ENCODE measurements around the gene TLX2. TPM values are rescaled to one million over a fixed set of nuclear protein-coding genes. Genes with fewer than 3 reads are reported as not detected.
A peak's percentile ranks its signal among the peaks of the same experiment; 100 is the strongest.

The TLX2 gene
- total RNA-seq, 6 donors from 2014 or later = 0.26 to 2.6 TPM; not detected in 4

- H3K4me3 ChIP-seq = peak overlapping the region; percentile 54 to 76 (median 66)
- no peaks in the 10 kb centered on the region for H3K9me3 ChIP-seq
- peak; percentile 93 for DNase-seq
- peak; percentile 74 to 87 for ATAC-seq (ENCODE audit: low FRiP score in 2 of 2)
- peak; percentile 45 to 86 for TF ChIP-seq POLR2AphosphoS5 (IDR thresholded peaks at IDR 0.05)
- TF ChIP-seq CTCF (IDR thresholded peaks at IDR 0.05) = peak in 3 of 6 experiments; percentile 12 to 33 (median 19)
- no peak for TF ChIP-seq EP300 (IDR thresholded peaks at IDR 0.05)
- TF ChIP-seq POLR2A (IDR thresholded peaks at IDR 0.05) = peak in 3 of 4 donors; percentile 72 to 81 (median 74)
- 0 to 1% methylated on average over 22 to 39 of the region's 67 CpGs for WGBS, 2 donors
- peaks cover 47 to 78% (median 60%) of the 10 kb centered on the region in 4 donors for H3K4me1 ChIP-seq
- peaks cover 0 to 22% (median 6%) of the 10 kb centered on the region in 4 donors for H3K36me3 ChIP-seq
- H3K27ac ChIP-seq = peak overlapping the region; percentile 64 to 90 (median 82)
- peaks cover 0 to 33% (median 4%) of the 10 kb centered on the region in 4 donors for H3K27me3 ChIP-seq
Measured at GRCh38 chr2:74502720-74503505, 11.3 kb upstream of the TLX2 start.

- H3K4me1 ChIP-seq = peaks cover 43 to 75% (median 58%) of the 10 kb centered on the region in 4 donors
- H3K9me3 ChIP-seq = no peaks in the 10 kb centered on the region
- TF ChIP-seq EP300 (IDR thresholded peaks at IDR 0.05) (no peak), CTCF (IDR thresholded peaks at IDR 0.05) (no peak), POLR2A (IDR thresholded peaks at IDR 0.05) (no peak), POLR2AphosphoS5 (IDR thresholded peaks at IDR 0.05) (no peak)
- peak in 1 of 2 donors; percentile 51 for DNase-seq
- peak overlapping the region; percentile 64 to 90 (median 82) for H3K27ac ChIP-seq
- H3K27me3 ChIP-seq = peaks cover 0 to 25% (median 4%) of the 10 kb centered on the region in 4 donors
- WGBS, 2 donors = 57 to 76% methylated on average over 25 to 45 of the region's 45 CpGs
- no peak for ATAC-seq (ENCODE audit: low FRiP score in 2 of 2)
- H3K4me3 ChIP-seq = peak overlapping the region; percentile 18 to 74 (median 56)
- H3K36me3 ChIP-seq = peaks cover 0 to 22% (median 6%) of the 10 kb centered on the region in 4 donors
Measured at GRCh38 chr2:74503506-74504475, 10.5 kb upstream of the TLX2 start.

DNA sequence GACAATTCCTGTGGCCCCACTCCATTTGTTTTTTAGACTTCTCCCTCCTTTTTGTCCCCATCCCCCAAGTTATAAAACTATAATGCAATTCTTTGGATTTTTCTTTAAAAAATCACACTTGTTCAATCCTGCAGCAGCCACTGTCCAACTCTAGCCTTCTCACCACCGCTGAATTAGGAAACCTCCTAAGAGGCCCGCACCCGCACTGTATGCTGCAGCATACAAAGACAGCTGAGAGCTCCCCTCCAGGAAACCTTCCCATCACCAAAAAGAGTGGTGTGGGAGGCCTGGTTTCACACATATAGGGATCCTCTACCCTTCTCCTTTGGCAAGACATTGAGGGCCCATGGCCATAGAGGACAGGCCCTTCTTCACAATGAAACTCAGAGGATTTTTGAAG, 9.7 kb upstream of the TLX2 start:
- DNase-seq (no peak), ATAC-seq (ENCODE audit: low FRiP score in 2 of 2) (no peak)
- TF ChIP-seq EP300 (IDR thresholded peaks at IDR 0.05) = no peak
- TF ChIP-seq POLR2AphosphoS5 (IDR thresholded peaks at IDR 0.05) = no peak
- no peak for TF ChIP-seq CTCF (IDR thresholded peaks at IDR 0.05)
- no peak for TF ChIP-seq POLR2A (IDR thresholded peaks at IDR 0.05)
- peak overlapping the region in 1 of 4 donors; percentile 74 for H3K4me3 ChIP-seq
- peaks cover 0 to 17% (median under 1%) of the 10 kb centered on the region in 4 donors for H3K27me3 ChIP-seq
- H3K4me1 ChIP-seq = peaks cover 35 to 67% (median 50%) of the 10 kb centered on the region in 4 donors
- H3K36me3 ChIP-seq = peaks cover 0 to 22% (median 6%) of the 10 kb centered on the region in 4 donors
- H3K27ac ChIP-seq = no peak overlapping the region
- H3K9me3 ChIP-seq = no peaks in the 10 kb centered on the region
- 95 to 98% methylated on average over 3 of the region's 3 CpGs for WGBS, 2 donors

DNA sequence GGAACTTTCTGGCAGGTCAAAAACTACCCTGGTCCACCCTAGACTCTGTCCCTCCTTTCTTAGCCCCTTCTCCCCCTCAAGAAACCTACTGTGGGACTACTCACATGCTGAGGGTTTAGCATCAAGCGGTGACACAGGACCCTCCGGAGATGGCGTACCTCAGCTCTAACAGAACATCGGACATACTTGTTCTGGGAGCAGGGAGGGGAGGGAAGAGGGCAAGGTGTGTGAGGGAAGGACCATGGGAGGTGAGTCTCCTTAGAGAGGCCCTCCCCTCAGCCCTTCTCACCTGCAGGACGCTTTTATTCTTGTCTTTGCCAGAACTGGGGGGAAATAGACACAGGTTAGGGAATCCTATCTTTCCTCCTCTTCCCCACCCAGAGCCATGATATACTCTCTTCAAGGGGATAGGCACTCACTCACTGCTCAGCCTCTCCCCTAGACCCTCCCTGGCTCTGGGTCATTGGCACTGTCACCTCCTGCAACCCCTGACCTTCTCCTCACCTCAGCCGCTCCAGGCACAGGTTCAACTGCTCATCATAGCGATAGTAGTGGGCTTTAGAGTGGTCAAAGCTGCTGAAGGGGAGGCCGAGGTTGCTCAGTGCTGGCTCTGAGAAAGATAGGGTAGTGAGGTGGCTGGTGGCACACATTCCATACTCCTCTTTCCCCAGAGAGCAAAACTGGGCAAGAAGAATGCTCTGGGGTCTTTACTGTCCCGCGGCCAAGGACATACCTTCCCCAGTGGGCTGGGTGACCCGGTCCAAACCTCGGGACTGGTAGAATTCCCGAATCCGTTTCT, 8.6 kb upstream of the TLX2 start:
- DNase-seq (no peak), ATAC-seq (ENCODE audit: low FRiP score in 2 of 2) (no peak)
- TF ChIP-seq POLR2A (IDR thresholded peaks at IDR 0.05) = no peak
- TF ChIP-seq POLR2AphosphoS5 (IDR thresholded peaks at IDR 0.05) = no peak
- TF ChIP-seq CTCF (IDR thresholded peaks at IDR 0.05) = no peak
- no peak for TF ChIP-seq EP300 (IDR thresholded peaks at IDR 0.05)
- H3K9me3 ChIP-seq = no peaks in the 10 kb centered on the region
- peak overlapping the region in 2 of 4 donors; percentile 10 to 62 for H3K4me3 ChIP-seq
- peaks cover 0 to 7% (median 0%) of the 10 kb centered on the region in 4 donors for H3K27me3 ChIP-seq
- 94 to 96% methylated on average over 14 of the region's 14 CpGs for WGBS, 2 donors
- peak overlapping the region in 2 of 4 donors; percentile 97 to 100 for H3K27ac ChIP-seq
- H3K4me1 ChIP-seq = peaks cover 33 to 62% (median 47%) of the 10 kb centered on the region in 4 donors
- peaks cover 0 to 22% (median 6%) of the 10 kb centered on the region in 4 donors for H3K36me3 ChIP-seq
